ENCODE measurements around the gene ADGB.
A peak's percentile ranks its signal among the peaks of the same experiment; 100 is the strongest.
"Not testable (repeated sequence)": the region's sequence is repeated elsewhere in the genome, so short reads cannot be mapped to it uniquely, and the experiment has no call there.

The ADGB gene

GRCh38 chr6:146770275-146770964 is 171.6 kb downstream of the ADGB start:
- no peak for DNase-seq

GRCh38 chr6:146770965-146771735 is 172.4 kb downstream of the ADGB start:
- DNase-seq: peak; percentile 49 to 64

GRCh38 chr6:146775220-146775619 is 176.4 kb downstream of the ADGB start:
- DNase-seq: peak in 1 of 2 donors; percentile 22

- DNase-seq: no peak
Measured at GRCh38 chr6:146781836-146782235, 183.1 kb downstream of the ADGB start.

GRCh38 chr6:146785001-146785585 is 186.3 kb downstream of the ADGB start:
- DNase-seq: peak in 1 of 2 donors; percentile 43

- no peak for DNase-seq
Measured at GRCh38 chr6:146787876-146788508, 189.2 kb downstream of the ADGB start.

GRCh38 chr6:146790561-146791091 is 191.9 kb downstream of the ADGB start:
- no peak for DNase-seq

- no peak for DNase-seq
Measured at GRCh38 chr6:146791930-146792329, 193.2 kb downstream of the ADGB start.

GRCh38 chr6:146793218-146793617 is 194.4 kb downstream of the ADGB start:
- DNase-seq: not testable (repeated sequence)

- no peak for DNase-seq
Measured at GRCh38 chr6:146795479-146796133, 196.8 kb downstream of the ADGB start.

- not testable (repeated sequence) for DNase-seq
Measured at GRCh38 chr6:146803167-146803566, 204.4 kb downstream of the ADGB start.

GRCh38 chr6:146803601-146804000 is 204.8 kb downstream of the ADGB start:
- no peak for DNase-seq

- DNase-seq: no peak
Measured at GRCh38 chr6:146805546-146806325, 207.0 kb downstream of the ADGB start.

GRCh38 chr6:146809014-146809413 is 210.2 kb downstream of the ADGB start:
- not testable (repeated sequence) for DNase-seq

- not testable (repeated sequence) for DNase-seq
Measured at GRCh38 chr6:146812811-146813321, 214.1 kb downstream of the ADGB start.

- DNase-seq: no peak
Measured at GRCh38 chr6:146813554-146813953, 214.8 kb downstream of the ADGB start.

- DNase-seq: no peak
Measured at GRCh38 chr6:146814148-146814750, 215.5 kb downstream of the ADGB start.

GRCh38 chr6:146815511-146816462 is 217.0 kb downstream of the ADGB start:
- DNase-seq: not testable (repeated sequence)

GRCh38 chr6:146819596-146820320 is 221.0 kb downstream of the ADGB start:
- no peak for DNase-seq

Measured in CD4-positive, alpha-beta T cell treated with Interleukin-4 for 1 hour (primary cell).